Tracheal epithelial cell (primary cell): ENCODE measurements around the gene LBR. TPM values are rescaled to one million over a fixed set of nuclear protein-coding genes. Genes with fewer than 3 reads are reported as not detected.

ENCODE experiments used
- total RNA-seq: library from RNA; depleted of rRNA; stranded (reverse); fragments of >200 nt; gene quantifications from 2 replicates; pipeline ENCODE4 v1.2.1, GENCODE V29; 2014

LBR gene
- total RNA-seq, result 24.3 and 31.8 TPM in 2 replicates

DNA sequence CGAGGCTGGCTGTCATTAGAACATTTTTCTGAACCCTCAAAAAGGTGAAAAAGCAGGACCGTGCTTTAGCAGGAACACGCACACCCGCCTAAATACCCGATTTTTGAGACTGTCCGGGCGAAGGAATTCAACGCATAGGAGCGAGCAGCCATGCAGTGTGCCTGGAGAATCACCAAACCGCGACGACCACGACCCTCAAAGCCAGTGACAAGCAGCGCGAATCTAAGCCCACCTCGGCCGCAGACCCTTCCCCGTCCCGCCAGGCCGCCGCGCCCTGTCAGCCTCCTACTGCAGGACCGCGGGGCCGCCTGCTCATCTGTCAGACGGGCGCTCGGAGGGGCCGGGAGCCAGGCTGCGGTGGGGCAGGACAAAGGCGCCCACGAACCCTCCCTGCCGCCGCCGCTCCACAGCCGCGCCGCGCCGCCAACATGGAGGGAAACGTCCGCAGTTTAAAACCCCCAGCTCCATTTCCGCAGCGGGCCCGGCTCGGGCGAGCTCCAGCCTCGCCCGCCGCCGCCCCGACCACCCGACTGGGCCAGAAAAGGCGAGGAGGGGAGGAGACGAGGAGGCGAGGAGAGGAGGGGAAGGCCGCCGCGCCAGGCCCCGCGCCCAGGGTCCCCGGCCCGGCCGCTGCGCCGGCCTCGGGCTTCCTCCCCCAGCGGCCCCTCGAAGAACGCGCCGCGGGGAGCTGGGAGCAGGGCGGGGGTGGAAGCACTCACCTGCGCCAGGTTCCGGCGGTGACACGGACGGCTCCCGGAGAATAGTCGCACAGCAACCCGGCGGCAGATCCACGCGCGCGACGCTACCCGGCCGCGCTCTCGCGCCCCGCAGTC, at the start of gene LBR:
LBR (minus strand) TSS at position 804 of the 833 bp plus-strand sequence. CDS start 3,963 bp downstream, outside the sequence.

Other genes with a start within 250 kb of the LBR start
- gene ENAH, start 225.1 kb upstream of the LBR start, total RNA-seq, result 68.4 and 72.3 TPM in 2 replicates